Kidney (tissue), 14 donors: ENCODE measurements around the gene THSD4. TPM values are rescaled to one million over a fixed set of nuclear protein-coding genes. Genes with fewer than 3 reads are reported as not detected.

Experiments used
- DNase-seq, 5 donors: peaks; one replicate each; pipeline ENCODE4 v3.0.0-alpha.2; 2013 to 2020
- FAIRE-seq: peaks from 2 replicates; lab custom pipeline; 2012; peaks lifted over from hg19 to GRCh38; lab: Jason Lieb, UNC
- H3K27ac ChIP-seq, 2 donors: one replicate each; pipeline ENCODE4 v1.7.0; 2013; ENCODE audit warnings: low read depth in 2 of 2, low read length in 2 of 2, inconsistent platforms in 1 of 2
- H3K27me3 ChIP-seq: one replicate; pipeline ENCODE4 v1.7.1; 2013; ENCODE audit warnings: low read length, inconsistent platforms; ENCODE audit not compliant: control insufficient read depth, insufficient read depth
- H3K36me3 ChIP-seq, 3 donors: one replicate each; pipeline versions ENCODE4 v1.7.0 to v1.7.1; 2013; ENCODE audit warnings: low read length in 3 of 3, control low read depth in 1 of 3, inconsistent platforms in 1 of 3; ENCODE audit not compliant: insufficient read depth in 3 of 3, control insufficient read depth in 2 of 3
- H3K4me1 ChIP-seq, 3 donors: one replicate each; pipeline versions ENCODE4 v1.7.0 to v1.7.1; 2013; ENCODE audit warnings: low read length in 3 of 3, inconsistent platforms in 1 of 3, low read depth in 1 of 3; ENCODE audit not compliant: control insufficient read depth in 2 of 3, insufficient read depth in 2 of 3
- H3K4me3 ChIP-seq, 3 donors: one replicate each; pipeline versions ENCODE4 v1.7.0 to v1.8.1; 2013; ENCODE audit warnings: low read length in 3 of 3, control low read depth in 1 of 3, inconsistent platforms in 1 of 3
- H3K9ac ChIP-seq, 3 donors: one replicate each; pipeline versions ENCODE4 v1.7.0 to v1.7.1; 2013; ENCODE audit warnings: low read length in 3 of 3, control low read depth in 1 of 3, inconsistent platforms in 1 of 3
- H3K9me3 ChIP-seq, 3 donors: one replicate each; pipeline versions ENCODE4 v1.7.0 to v1.7.1; 2013; ENCODE audit warnings: low read length in 3 of 3, control low read depth in 1 of 3, inconsistent platforms in 1 of 3; ENCODE audit not compliant: control insufficient read depth in 2 of 3, insufficient read depth in 1 of 3
- intact Hi-C: fragments of 100-400 bp; cut with DNase I; formaldehyde crosslinking; loops from one replicate; pipeline ENCODE4 v1.11.1; 2022
- polyA plus RNA-seq: library from polyadenylated mRNA; stranded (reverse); fragments of 350-450 nt; fragmentation: Illumina TruSeq; extraction: RNeasy Lipid Tissue Mini Kit (QIAGEN cat#74804); gene quantifications from one replicate; pipeline ENCODE4 v1.2.3, GENCODE V29; 2014; ENCODE audit warnings: low read depth, low replicate concordance; ENCODE audit not compliant: insufficient read depth
- total RNA-seq: library from RNA; stranded (reverse); fragmentation: NEBNext Ultra II Directional; extraction: Animal tissue kit (Norgen Biotek cat#: 25700); gene quantifications from one replicate; pipeline ENCODE4 v1.2.1, GENCODE V29; 2021
- TF ChIP-seq, protein P1 (sequence below): IDR thresholded peaks from 3 replicates; pipeline ENCODE4 v1.5.1; 2012; ENCODE audit warnings: mild to moderate bottlenecking, moderate library complexity, borderline replicate concordance; ENCODE audit not compliant: insufficient read depth; ENCODE audit errors: extremely low read depth
- donor health status: control.
- donor health status: control.
- donor health status: control.
- donor health status: control.
- donor health status: control.
- donor health status: DM: yes; HTN: yes; CAD: no.
- donor health status: Normal renal cell carcinoma (clear cell type).

Gene THSD4
- total and polyA plus RNA-seq, 2 donors from 2014 or later = 9.4 to 36.3 TPM

- intact Hi-C loops = no loop called here
- Histone ChIP-seq H3K36me3 (no peaks in the 10 kb centered on the region), H3K4me1 (no peaks in the 10 kb centered on the region), H3K27me3 (no peaks in the 10 kb centered on the region), H3K9me3 (peaks cover 0 to 3% (median 0%) of the 10 kb centered on the region in 3 donors), H3K27ac (no peak overlapping the region), H3K4me3 (no peak overlapping the region), H3K9ac (no peak overlapping the region)
- DNase-seq (no peak), FAIRE-seq (no peak)
- TF ChIP-seq, protein P1, sequence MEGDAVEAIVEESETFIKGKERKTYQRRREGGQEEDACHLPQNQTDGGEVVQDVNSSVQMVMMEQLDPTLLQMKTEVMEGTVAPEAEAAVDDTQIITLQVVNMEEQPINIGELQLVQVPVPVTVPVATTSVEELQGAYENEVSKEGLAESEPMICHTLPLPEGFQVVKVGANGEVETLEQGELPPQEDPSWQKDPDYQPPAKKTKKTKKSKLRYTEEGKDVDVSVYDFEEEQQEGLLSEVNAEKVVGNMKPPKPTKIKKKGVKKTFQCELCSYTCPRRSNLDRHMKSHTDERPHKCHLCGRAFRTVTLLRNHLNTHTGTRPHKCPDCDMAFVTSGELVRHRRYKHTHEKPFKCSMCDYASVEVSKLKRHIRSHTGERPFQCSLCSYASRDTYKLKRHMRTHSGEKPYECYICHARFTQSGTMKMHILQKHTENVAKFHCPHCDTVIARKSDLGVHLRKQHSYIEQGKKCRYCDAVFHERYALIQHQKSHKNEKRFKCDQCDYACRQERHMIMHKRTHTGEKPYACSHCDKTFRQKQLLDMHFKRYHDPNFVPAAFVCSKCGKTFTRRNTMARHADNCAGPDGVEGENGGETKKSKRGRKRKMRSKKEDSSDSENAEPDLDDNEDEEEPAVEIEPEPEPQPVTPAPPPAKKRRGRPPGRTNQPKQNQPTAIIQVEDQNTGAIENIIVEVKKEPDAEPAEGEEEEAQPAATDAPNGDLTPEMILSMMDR = no peak
Observed at GRCh38 chr15:71559616-71560015, 444.3 kb downstream of the THSD4 start.

DNA sequence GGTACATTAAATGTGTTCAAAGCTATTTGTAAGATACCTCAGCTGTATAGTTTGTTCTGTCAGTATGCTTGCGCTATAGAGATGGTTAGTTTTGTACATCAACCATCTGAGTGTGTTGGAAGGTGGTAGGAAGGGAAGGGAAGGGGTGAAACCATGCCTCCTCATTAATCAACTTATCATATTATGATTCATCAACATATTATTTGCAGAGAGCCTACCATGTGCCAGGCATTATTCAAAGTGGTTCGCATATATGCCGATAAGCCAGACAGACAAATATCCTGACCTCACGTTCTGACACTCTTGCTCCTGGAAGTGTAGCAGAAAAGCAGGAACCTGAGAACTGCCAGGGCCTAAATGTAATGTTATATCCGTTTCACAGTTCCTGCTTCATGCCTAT is 447.0 kb downstream of the THSD4 start:
- H3K4me1 ChIP-seq = no peaks in the 10 kb centered on the region
- intact Hi-C loops = no loop called here
- DNase-seq = no peak
- TF ChIP-seq, protein P1 = no peak
- no peak for FAIRE-seq
- H3K9me3 ChIP-seq = no peaks in the 10 kb centered on the region
- H3K36me3 ChIP-seq = no peaks in the 10 kb centered on the region
- no peak overlapping the region for H3K9ac ChIP-seq
- no peak overlapping the region for H3K27ac ChIP-seq
- H3K27me3 ChIP-seq = no peaks in the 10 kb centered on the region
- no peak overlapping the region for H3K4me3 ChIP-seq

DNA sequence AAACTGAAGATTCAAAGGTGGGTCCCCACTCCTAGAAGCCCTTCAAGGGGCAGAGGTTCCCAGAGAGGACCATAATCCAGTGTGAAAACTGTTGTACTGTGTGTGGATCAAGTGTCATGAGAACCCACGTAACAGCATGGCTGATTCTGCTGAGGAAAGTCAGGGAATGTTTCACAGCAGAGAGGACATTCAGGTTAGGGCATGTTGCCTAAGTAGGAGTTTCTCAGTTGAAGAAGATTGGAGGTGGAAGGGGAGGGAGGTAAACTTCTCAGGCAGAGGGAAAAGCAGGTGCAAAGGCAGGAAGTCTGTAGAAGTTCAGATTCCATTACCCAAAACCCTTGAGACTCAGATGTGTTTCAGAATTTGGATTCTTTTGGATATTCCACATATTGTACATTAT is 448.9 kb downstream of the THSD4 start:
- FAIRE-seq (no peak), DNase-seq (no peak)
- H3K27me3 ChIP-seq = no peaks in the 10 kb centered on the region
- no peaks in the 10 kb centered on the region for H3K36me3 ChIP-seq
- H3K4me3 ChIP-seq = no peak overlapping the region
- no peaks in the 10 kb centered on the region for H3K4me1 ChIP-seq
- TF ChIP-seq, protein P1 = no peak
- no peak overlapping the region for H3K9ac ChIP-seq
- intact Hi-C loops = no loop called here
- H3K27ac ChIP-seq = no peak overlapping the region
- no peaks in the 10 kb centered on the region for H3K9me3 ChIP-seq

DNA sequence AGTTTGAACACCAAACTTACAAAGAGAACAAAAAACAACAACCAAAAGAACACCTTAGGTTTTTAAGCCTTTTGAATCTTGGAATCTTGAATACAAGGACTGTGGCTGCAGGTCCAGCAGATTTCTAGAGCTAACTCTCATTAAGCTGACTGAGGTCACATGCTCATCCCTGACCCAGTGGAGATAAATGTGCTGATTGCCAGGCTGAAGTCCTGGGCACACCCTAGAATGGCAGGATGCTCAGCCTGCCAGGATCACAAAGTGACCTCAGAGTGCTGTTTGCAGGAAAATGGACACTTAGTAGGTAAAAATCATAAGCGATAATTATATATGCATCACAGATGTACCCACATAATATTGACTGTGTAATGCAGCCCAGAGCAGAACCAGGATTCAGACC is 449.7 kb downstream of the THSD4 start:
- intact Hi-C loops = no loop called here
- no peak overlapping the region for H3K9ac ChIP-seq
- TF ChIP-seq, protein P1 = no peak
- DNase-seq = no peak
- no peaks in the 10 kb centered on the region for H3K4me1 ChIP-seq
- H3K9me3 ChIP-seq = no peaks in the 10 kb centered on the region
- H3K27me3 ChIP-seq = no peaks in the 10 kb centered on the region
- H3K36me3 ChIP-seq = no peaks in the 10 kb centered on the region
- no peak overlapping the region for H3K4me3 ChIP-seq
- no peak for FAIRE-seq
- no peak overlapping the region for H3K27ac ChIP-seq
